ENCODE measurements around the gene SPSB1. TPM values are rescaled to one million over a fixed set of nuclear protein-coding genes. Genes with fewer than 3 reads are reported as not detected.

SPSB1 gene
- polyA plus RNA-seq, 1 donor (not counting 4 experiments of a cell fraction or from before 2014, with no cell fraction given), result 19.8 TPM

- no peak for FAIRE-seq
- DNase-seq (ENCODE audit: low read depth, low spot score), result no peak
- TF ChIP-seq, protein P1, sequence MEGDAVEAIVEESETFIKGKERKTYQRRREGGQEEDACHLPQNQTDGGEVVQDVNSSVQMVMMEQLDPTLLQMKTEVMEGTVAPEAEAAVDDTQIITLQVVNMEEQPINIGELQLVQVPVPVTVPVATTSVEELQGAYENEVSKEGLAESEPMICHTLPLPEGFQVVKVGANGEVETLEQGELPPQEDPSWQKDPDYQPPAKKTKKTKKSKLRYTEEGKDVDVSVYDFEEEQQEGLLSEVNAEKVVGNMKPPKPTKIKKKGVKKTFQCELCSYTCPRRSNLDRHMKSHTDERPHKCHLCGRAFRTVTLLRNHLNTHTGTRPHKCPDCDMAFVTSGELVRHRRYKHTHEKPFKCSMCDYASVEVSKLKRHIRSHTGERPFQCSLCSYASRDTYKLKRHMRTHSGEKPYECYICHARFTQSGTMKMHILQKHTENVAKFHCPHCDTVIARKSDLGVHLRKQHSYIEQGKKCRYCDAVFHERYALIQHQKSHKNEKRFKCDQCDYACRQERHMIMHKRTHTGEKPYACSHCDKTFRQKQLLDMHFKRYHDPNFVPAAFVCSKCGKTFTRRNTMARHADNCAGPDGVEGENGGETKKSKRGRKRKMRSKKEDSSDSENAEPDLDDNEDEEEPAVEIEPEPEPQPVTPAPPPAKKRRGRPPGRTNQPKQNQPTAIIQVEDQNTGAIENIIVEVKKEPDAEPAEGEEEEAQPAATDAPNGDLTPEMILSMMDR (optimal IDR thresholded peaks at IDR 0.05 in 1 of 3, IDR thresholded peaks at IDR 0.05 in 1 of 3, conservative IDR thresholded peaks at IDR 0.05 in 1 of 3; ENCODE audit: extremely low read depth in 1 of 3, insufficient read depth in 2 of 3, low read length in 3 of 3), result no peak
- TF ChIP-seq EZH2 (IDR thresholded peaks at IDR 0.05; ENCODE audit: low read length), result no peak
- Histone ChIP-seq H3K79me2 (ENCODE audit: control insufficient read depth, insufficient read depth, low read length) (no peaks in the 10 kb centered on the region), H3K9me1 (ENCODE audit: control insufficient read depth, extremely low read depth, insufficient read depth, low read length) (no peaks in the 10 kb centered on the region), H3K4me3 (ENCODE audit: control insufficient read depth in 2 of 3, extremely low read depth in 1 of 3, insufficient read depth in 2 of 3, low read depth in 1 of 3, low read length in 3 of 3) (no peak overlapping the region), H3K4me2 (ENCODE audit: control insufficient read depth, extremely low read depth, insufficient read depth, low read depth, low read length) (no peak overlapping the region), H3K9ac (ENCODE audit: control insufficient read depth, extremely low read depth, insufficient read depth, low read length) (no peak overlapping the region), H3K4me1 (ENCODE audit: control insufficient read depth, extremely low read depth, insufficient read depth, low read length) (no peaks in the 10 kb centered on the region), H3K36me3 (ENCODE audit: control insufficient read depth in 2 of 2, extremely low read depth in 1 of 2, insufficient read depth in 2 of 2, low read length in 2 of 2) (no peaks in the 10 kb centered on the region), H3K9me3 (ENCODE audit: control insufficient read depth, low read depth, low read length) (no peaks in the 10 kb centered on the region), H2AFZ (ENCODE audit: control insufficient read depth, low read length) (no peak overlapping the region), H4K20me1 (ENCODE audit: control insufficient read depth, extremely low read depth, insufficient read depth, low read length) (no peaks in the 10 kb centered on the region), H3K27ac (ENCODE audit: control insufficient read depth, insufficient read depth, low read length) (no peak overlapping the region), H3K27me3 (ENCODE audit: control insufficient read depth, extremely low read depth, insufficient read depth, low read length) (no peaks in the 10 kb centered on the region)
- dilution Hi-C loops (cut with MboI; ENCODE audit: extremely low pct_ligation_motif_present, low sequenced_read_pairs), result no loop called here
These were observed 97.3 kb downstream of the SPSB1 start for GRCh38 chr1:9389968-9390367.

- Histone ChIP-seq H3K4me3 (ENCODE audit: control insufficient read depth in 2 of 3, extremely low read depth in 1 of 3, insufficient read depth in 2 of 3, low read depth in 1 of 3, low read length in 3 of 3) (no peak overlapping the region), H3K27me3 (ENCODE audit: control insufficient read depth, extremely low read depth, insufficient read depth, low read length) (no peaks in the 10 kb centered on the region), H3K9ac (ENCODE audit: control insufficient read depth, extremely low read depth, insufficient read depth, low read length) (no peak overlapping the region), H4K20me1 (ENCODE audit: control insufficient read depth, extremely low read depth, insufficient read depth, low read length) (no peaks in the 10 kb centered on the region), H3K79me2 (ENCODE audit: control insufficient read depth, insufficient read depth, low read length) (no peaks in the 10 kb centered on the region), H3K4me2 (ENCODE audit: control insufficient read depth, extremely low read depth, insufficient read depth, low read depth, low read length) (no peak overlapping the region), H3K27ac (ENCODE audit: control insufficient read depth, insufficient read depth, low read length) (no peak overlapping the region), H3K9me1 (ENCODE audit: control insufficient read depth, extremely low read depth, insufficient read depth, low read length) (no peaks in the 10 kb centered on the region), H3K9me3 (ENCODE audit: control insufficient read depth, low read depth, low read length) (no peaks in the 10 kb centered on the region), H3K36me3 (ENCODE audit: control insufficient read depth in 2 of 2, extremely low read depth in 1 of 2, insufficient read depth in 2 of 2, low read length in 2 of 2) (no peaks in the 10 kb centered on the region), H3K4me1 (ENCODE audit: control insufficient read depth, extremely low read depth, insufficient read depth, low read length) (no peaks in the 10 kb centered on the region), H2AFZ (ENCODE audit: control insufficient read depth, low read length) (no peak overlapping the region)
- no peak for TF ChIP-seq EZH2 (IDR thresholded peaks at IDR 0.05; ENCODE audit: low read length)
- TF ChIP-seq, protein P1 (optimal IDR thresholded peaks at IDR 0.05 in 1 of 3, IDR thresholded peaks at IDR 0.05 in 1 of 3, conservative IDR thresholded peaks at IDR 0.05 in 1 of 3; ENCODE audit: extremely low read depth in 1 of 3, insufficient read depth in 2 of 3, low read length in 3 of 3), result no peak
- DNase-seq (ENCODE audit: low read depth, low spot score) (no peak), FAIRE-seq (no peak)
- dilution Hi-C loops (cut with MboI; ENCODE audit: extremely low pct_ligation_motif_present, low sequenced_read_pairs), result no loop called here
These were observed 98.9 kb downstream of the SPSB1 start for GRCh38 chr1:9391620-9392019.

Measured in keratinocyte (primary cell).